Measurements from ENCODE around the gene CEP78.

DNA sequence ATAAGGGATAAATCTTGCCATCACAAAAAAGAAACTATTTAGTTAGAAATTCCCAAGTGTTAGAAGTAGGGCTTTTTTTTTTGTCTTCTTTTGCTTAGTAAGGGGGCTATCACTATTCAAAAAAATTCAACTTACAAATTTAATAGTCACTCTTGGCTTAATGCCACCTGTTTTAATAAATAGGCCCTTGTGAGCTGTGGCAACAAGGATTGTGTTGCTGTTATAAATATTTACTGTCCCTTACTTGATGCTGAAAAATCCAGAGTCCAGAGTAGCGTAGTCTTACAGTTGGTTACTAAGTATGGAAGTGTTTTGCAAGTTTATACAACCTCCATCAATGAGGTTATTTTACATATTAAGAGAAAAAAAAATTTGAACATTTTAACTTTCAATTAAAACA, 21.4 kb upstream of the CEP78 start:
- TF ChIP-seq POLR2AphosphoS5 (IDR thresholded peaks at IDR 0.05; ENCODE audit: low read depth, low read length) (no peak), TAF1 (IDR thresholded peaks at IDR 0.05; ENCODE audit: borderline replicate concordance, low read depth, low read length) (no peak), POLR2A (IDR thresholded peaks at IDR 0.05; ENCODE audit: low read depth, low read length) (no peak)
